Transverse colon (tissue), 4 donors: ENCODE data around the gene FBXL13.

Source experiments
- POLR2A ChIP-seq: fragments of 450-650 bp; IDR thresholded peaks from one replicate; pipeline ENCODE4 v1.6.1; 2016; ENCODE audit warnings: antibody characterized with exemption, mild to moderate bottlenecking, moderate library complexity
- POLR2AphosphoS5 ChIP-seq, 3 donors: sonication (generic); formaldehyde crosslinking; IDR thresholded peaks; one replicate each; pipeline ENCODE4 v1.6.1; 2016; ENCODE audit warnings: antibody characterized with exemption in 3 of 3
- TF ChIP-seq, protein P1 (sequence below), 5 experiments: fragments of 200-600 bp in 3 of 5; fragments of 450-650 bp in 2 of 5; sonication (generic) in 3 of 5; IDR thresholded peaks; 1 replicate in 2 of 5; 2 replicates in 3 of 5; pipeline ENCODE4 v1.5.1; 2016 to 2017; ENCODE audit warnings: antibody characterized with exemption in 5 of 5, inconsistent platforms in 3 of 5, mild to moderate bottlenecking in 2 of 5, moderate library complexity in 1 of 5

DNA sequence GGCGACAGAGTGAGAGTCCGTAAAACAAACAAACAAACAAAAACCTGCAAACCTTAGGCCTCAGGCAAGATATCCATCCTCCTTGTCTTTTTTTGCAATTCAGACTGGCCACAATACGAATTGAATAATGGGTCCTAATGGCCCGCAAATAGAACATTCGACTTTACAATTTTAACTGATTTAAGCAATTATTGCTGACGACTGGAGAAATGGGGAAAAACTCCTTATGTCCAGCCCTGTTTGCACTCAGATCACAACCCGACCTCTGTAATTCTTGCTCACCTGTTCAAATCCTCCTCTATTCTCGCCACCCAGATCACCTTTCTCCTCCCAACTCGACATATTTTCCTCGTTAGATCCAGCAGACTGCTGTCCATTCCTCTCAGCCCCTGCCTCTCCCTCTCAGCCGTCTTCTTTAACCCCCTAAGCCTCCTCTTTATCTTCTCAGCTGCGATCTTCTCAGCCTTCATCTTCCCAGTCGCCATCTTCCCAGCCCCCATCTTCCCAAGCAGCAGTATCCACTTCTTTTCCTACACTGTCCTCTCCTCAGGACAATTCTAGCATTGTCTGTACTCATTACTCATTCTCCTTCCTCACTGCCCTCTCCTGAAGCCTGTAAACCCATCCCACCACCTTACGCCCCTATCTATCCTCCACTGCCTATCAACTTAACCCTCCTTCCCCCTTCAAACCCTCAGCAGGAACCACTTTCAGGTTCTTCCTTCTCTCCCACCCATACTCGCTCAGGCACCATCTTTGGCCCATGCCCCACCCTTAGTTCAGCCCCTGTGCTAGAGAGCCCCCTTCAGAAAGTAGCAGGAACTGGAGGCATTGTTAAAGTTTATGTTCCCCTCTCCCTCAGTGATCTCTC, 100.0 kb downstream of the FBXL13 start:
- TF ChIP-seq, protein P1, sequence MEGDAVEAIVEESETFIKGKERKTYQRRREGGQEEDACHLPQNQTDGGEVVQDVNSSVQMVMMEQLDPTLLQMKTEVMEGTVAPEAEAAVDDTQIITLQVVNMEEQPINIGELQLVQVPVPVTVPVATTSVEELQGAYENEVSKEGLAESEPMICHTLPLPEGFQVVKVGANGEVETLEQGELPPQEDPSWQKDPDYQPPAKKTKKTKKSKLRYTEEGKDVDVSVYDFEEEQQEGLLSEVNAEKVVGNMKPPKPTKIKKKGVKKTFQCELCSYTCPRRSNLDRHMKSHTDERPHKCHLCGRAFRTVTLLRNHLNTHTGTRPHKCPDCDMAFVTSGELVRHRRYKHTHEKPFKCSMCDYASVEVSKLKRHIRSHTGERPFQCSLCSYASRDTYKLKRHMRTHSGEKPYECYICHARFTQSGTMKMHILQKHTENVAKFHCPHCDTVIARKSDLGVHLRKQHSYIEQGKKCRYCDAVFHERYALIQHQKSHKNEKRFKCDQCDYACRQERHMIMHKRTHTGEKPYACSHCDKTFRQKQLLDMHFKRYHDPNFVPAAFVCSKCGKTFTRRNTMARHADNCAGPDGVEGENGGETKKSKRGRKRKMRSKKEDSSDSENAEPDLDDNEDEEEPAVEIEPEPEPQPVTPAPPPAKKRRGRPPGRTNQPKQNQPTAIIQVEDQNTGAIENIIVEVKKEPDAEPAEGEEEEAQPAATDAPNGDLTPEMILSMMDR (IDR thresholded peaks at IDR 0.05) = no peak
- no peak for TF ChIP-seq POLR2A
- TF ChIP-seq POLR2AphosphoS5 (IDR thresholded peaks at IDR 0.05) = no peak
